ENCODE data around the gene GBA2.

The GBA2 gene

GRCh38 chr9:35748858-35749514, at the start of gene GBA2, which contains the start of gene RGP1:
Gene GBA2 (minus strand): TSS chr9:35749228. CDS start chr9:35748704, 524 bp downstream.
Gene RGP1 (plus strand): TSS chr9:35749287. CDS start chr9:35749756, 469 bp downstream.
- peak; percentile 32 for DNase-seq (ENCODE audit: low read depth, low spot score)

GRCh38 chr9:35797311-35798109, 48.5 kb upstream of the GBA2 start:
- no peak for DNase-seq (ENCODE audit: low read depth, low spot score)

GRCh38 chr9:35795695-35796094, 46.7 kb upstream of the GBA2 start:
- no peak for DNase-seq (ENCODE audit: low read depth, low spot score)

- DNase-seq (ENCODE audit: low read depth, low spot score): no peak
These were observed 44.4 kb upstream of the GBA2 start for GRCh38 chr9:35793461-35793860.

GRCh38 chr9:35792826-35793225, 43.8 kb upstream of the GBA2 start:
- no peak for DNase-seq (ENCODE audit: low read depth, low spot score)

GRCh38 chr9:35792024-35792813, 43.2 kb upstream of the GBA2 start:
- no peak for DNase-seq (ENCODE audit: low read depth, low spot score)

- DNase-seq (ENCODE audit: low read depth, low spot score): no peak
These were observed 42.4 kb upstream of the GBA2 start, which contains the start of gene NPR2 for GRCh38 chr9:35791297-35791921. Gene NPR2 (plus strand): TSS chr9:35791591. CDS start chr9:35792409, 818 bp downstream.

GRCh38 chr9:35790385-35791296, 41.6 kb upstream of the GBA2 start:
- peak; percentile 40 for DNase-seq (ENCODE audit: low read depth, low spot score)

GRCh38 chr9:35790025-35790384, 41.0 kb upstream of the GBA2 start:
- no peak for DNase-seq (ENCODE audit: low read depth, low spot score)

GRCh38 chr9:35789541-35789940, 40.5 kb upstream of the GBA2 start:
- no peak for DNase-seq (ENCODE audit: low read depth, low spot score)

- no peak for DNase-seq (ENCODE audit: low read depth, low spot score)
These were observed 34.4 kb upstream of the GBA2 start for GRCh38 chr9:35783418-35783817.

- DNase-seq (ENCODE audit: low read depth, low spot score): no peak
These were observed 32.0 kb upstream of the GBA2 start for GRCh38 chr9:35781066-35781465.

GRCh38 chr9:35778496-35778895, 29.5 kb upstream of the GBA2 start:
- no peak for DNase-seq (ENCODE audit: low read depth, low spot score)

GRCh38 chr9:35776018-35776417, 27.0 kb upstream of the GBA2 start:
- DNase-seq (ENCODE audit: low read depth, low spot score): no peak

- DNase-seq (ENCODE audit: low read depth, low spot score): no peak
These were observed 26.0 kb upstream of the GBA2 start for GRCh38 chr9:35774907-35775635.

- DNase-seq (ENCODE audit: low read depth, low spot score): no peak
These were observed 22.9 kb upstream of the GBA2 start for GRCh38 chr9:35771943-35772342.

- no peak for DNase-seq (ENCODE audit: low read depth, low spot score)
These were observed 22.5 kb upstream of the GBA2 start for GRCh38 chr9:35771534-35771933.

- DNase-seq (ENCODE audit: low read depth, low spot score): no peak
These were observed 22.0 kb upstream of the GBA2 start for GRCh38 chr9:35771075-35771433.

GRCh38 chr9:35769763-35770162, 20.7 kb upstream of the GBA2 start:
- DNase-seq (ENCODE audit: low read depth, low spot score): no peak

- DNase-seq (ENCODE audit: low read depth, low spot score): no peak
These were observed 18.4 kb upstream of the GBA2 start for GRCh38 chr9:35767458-35767857.

Measured in activated CD4-positive, CD25-positive, alpha-beta regulatory T cell treated with anti-CD3 and anti-CD28 coated beads, Interleukin-2, amount 50 U/mL, for 16 hours (primary cell).